GM18505 (cell line): ENCODE results near the gene TMTC2.

Source experiments
- ATAC-seq: cut with Tn5 transposase; IDR thresholded peaks from one replicate; pipeline ENCODE4 v1.9.1; 2021; ENCODE audit not compliant: unreplicated experiment
- POLR2A ChIP-seq: IDR thresholded peaks from 4 replicates; pipeline ENCODE4 v1.6.1; 2011; ENCODE audit warnings: borderline replicate concordance; ENCODE audit not compliant: insufficient read depth, insufficient read length; ENCODE audit errors: extremely low read depth

TMTC2 gene

DNA sequence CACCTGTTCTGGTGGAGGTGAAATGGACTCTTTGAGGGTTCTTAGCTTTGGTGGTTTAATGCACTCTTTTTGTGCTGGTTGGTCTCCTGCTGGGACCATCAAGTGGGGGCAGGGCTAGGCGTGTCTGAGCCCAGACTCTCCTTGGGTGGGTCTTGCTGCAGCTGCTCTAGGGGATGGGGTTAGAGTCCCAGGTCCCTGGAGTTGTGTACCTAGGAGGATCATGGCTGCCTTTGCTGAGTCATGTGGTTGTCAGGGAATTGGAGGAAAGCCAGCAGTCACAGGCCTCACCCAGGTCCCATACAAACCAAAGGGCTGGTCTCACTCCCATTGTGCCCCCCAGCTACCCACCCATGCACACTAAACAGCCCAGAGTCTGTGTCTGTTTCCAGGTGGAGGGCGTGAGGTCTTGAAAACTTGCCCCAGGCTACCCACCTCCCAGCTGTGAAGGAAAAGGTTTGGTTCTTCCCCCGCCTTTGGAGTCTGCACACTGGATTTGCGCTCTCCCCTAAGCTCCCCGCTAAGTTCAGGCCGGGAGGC is 387.7 kb downstream of the TMTC2 start:
- no peak for TF ChIP-seq POLR2A
- ATAC-seq: no peak

DNA sequence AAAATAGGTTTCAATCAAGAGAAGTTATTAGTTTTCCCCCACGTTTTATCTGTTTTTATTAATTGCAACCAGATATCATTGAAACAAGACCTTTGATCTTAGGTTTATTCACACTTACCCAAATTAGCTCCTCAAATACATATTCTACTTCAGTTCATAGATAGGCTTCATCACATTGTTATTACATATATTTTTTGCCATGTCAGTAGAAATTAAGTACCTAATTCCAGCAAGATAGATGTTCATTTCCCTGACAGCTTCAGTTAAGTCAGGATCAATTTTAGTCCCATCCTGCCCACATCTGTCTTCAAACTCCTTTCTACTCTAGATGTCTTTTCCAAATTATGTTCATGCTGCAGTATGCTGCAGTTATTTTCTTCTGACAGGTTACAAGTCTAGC is 388.8 kb downstream of the TMTC2 start:
- ATAC-seq: no peak
- TF ChIP-seq POLR2A: no peak

DNA sequence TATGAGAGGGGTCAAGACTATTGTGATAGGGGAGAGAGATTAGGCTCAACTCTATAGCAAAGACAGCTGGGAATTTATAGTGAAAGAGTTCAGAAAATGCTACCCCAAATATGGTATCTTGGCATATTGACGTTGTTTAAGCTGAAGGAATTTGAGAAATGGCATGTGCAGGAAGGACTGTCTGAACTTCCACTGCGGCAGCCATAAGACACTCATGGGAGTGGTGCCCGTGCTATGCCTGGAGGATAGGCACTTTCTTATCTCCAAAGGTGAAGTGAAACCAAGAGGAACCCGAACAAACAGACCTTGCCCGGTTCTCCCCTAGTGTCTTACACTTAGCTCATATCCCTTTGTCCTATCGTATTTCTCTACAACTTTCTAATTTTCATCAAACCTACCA is 390.3 kb downstream of the TMTC2 start:
- TF ChIP-seq POLR2A: no peak
- no peak for ATAC-seq

DNA sequence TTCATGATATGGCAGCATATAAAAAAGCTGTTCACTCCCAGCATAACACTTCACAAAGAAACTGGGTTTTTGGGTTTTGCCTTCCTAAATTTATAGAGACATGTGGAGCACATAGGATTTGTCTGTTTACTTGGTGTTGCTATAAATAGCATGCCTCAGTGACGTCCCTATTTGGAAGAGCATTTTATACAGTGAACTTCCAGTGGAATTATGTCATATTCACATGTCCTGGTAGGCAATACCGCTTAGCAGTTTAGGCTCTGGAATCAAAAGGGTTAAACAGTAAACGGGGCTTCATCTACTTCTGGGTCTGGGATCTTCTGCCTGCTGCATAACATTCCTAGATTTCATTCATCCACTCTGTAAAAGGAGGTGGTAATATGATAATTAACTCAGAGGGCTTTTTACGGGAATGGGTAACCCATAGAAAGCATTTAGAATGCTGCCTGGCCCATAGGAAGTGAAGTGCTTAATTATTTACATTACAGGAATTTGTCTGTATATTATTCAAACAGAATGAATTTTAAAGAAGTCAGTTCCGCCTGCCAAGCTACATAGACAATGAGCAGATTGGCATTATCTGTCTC is 396.1 kb downstream of the TMTC2 start:
- no peak for TF ChIP-seq POLR2A
- no peak for ATAC-seq

DNA sequence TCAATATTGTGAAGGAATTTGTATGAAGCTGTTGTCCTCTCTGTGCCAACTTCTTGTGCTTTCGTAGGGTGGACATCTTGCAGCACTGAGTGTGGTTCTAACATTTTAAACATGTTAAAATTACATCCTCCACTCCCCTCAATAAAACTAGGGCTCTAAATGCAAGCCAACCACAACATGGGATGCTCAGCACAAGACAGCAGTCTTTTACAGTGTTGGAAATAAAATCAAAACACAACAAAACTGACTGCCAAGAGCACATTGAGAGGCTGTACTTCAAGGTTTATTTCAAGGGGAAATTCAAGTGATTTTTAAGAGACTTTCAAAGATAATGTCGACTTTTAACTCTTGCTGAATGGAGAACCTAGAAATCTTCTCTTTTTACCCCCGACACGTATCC is 396.9 kb downstream of the TMTC2 start:
- ATAC-seq: no peak
- no peak for TF ChIP-seq POLR2A

DNA sequence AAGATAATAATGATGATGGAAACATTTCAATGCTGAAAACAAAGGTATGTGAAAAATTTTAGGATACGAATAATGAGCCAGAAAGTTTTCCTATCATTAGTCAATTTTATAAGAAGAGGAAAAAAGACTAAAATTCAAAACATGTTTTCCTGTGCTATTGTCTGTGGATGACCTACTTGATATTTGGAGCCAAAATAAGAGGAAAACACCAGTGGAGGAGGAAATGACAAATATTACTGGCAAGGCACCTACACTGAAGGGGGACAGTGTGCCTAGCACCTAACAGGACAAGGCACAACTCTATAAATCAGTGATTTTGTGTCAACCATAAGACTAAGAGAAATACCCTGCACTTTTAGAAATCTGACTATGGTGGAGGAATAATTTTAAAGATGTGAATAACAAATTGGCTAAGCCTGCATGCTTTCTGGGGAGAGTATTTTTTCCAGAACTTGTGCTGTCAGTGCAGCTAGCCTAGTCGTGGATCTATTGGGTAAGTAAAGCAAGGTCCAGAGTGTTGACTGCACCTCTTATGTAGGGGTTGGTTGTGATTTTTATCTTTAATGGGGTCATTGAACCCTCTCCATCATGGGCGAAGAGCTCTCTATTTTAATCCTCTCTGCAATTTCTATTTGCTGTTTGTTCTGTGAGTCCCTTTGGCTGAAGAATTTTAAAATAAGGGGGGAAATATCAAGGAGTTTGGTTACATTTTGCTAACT is 398.0 kb downstream of the TMTC2 start:
- no peak for TF ChIP-seq POLR2A
- ATAC-seq: no peak

DNA sequence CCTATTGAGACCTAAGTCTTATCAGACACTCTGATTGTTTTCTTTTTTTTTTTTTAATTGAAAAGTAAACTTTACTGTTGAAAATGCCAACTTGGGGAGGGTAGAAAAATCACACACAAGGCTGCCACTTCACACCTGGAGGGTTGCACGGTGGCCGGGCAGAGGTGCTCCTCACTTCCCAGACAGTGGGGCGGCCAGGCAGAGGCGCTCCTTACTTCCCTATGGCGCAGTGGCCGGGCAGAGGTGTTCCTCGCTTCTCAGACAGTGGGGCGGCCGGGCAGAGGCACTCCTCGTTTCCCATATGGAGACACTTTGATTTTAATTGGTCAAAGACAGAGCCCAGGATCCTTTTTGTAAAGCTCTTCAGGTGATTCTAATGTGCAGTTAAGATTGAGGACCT is 399.3 kb downstream of the TMTC2 start:
- no peak for TF ChIP-seq POLR2A
- no peak for ATAC-seq

DNA sequence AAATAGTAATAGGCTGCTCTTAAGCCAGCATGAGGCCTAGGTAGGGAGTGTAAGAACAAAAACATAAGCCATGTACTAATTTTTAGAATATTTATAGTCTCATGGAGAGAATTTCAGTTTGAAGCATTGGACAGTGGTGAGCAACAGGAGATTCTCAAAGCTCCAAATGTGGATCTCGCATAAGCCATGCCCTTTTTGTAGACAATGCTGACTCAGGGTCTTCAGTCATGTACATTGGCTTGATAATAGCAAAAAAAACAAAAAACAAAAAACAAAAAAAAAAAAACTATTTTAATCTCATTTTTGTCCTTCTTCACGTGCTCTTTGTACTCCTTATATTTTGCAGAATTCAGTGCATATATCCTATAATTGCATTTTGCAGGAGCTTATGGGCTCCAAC is 402.9 kb downstream of the TMTC2 start:
- no peak for ATAC-seq
- TF ChIP-seq POLR2A: no peak

DNA sequence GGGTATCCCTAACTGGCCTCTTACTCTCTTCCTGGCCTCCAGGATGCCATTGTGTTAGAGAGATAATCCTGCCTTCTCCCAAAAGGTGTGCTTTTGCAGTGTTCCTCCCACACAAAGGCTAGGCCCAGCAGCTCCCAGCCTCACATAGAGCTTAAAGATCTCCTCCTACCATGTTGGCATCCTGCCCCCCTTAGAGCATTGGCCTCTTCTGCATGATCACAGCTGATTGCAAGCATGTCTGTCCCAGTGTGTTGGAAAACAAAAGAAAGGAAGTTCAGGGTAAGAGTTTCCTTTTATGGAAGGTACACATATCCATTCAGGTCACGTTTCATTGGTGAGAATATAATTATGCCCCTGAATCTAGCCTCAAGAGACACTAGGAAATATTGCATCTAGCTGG is 405.4 kb downstream of the TMTC2 start:
- no peak for ATAC-seq
- no peak for TF ChIP-seq POLR2A

DNA sequence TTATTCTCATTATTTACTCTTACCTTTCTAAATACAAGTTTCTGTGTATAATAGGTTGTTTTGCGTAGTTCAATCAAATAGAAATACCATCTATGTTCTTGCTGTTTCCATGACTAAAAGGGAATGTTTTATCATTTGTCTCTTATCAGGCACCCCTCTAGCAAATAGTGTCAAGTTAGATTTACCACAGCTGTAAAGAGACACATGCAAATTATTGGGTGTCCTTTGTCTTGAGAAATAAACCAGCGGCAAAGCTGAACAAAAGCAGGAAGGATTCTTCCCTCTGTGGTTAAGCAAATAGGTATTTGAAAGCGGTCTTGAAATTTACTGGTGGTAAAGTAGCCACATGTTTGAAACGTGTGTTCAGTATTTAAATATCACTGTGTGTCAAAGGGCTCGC is 405.9 kb downstream of the TMTC2 start:
- ATAC-seq: no peak
- no peak for TF ChIP-seq POLR2A

DNA sequence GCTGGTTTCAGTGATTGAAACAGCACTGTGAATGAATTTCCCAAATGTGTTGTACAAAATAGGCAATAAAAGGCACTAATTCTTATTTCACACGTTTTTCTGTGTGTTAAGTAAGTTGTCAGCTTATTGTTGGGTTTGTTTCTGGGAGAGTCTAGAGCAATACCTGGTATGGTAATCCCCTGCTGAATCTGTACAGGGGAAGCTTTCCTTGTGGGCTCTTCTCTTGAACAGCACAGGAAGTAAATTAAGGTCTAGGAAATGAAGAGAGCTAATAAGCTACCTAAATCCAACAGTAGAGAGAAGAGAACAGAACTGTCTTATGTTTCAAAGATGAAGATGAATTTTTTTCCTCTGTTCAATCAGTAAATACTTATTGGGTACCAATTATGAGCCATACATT is 406.7 kb downstream of the TMTC2 start:
- TF ChIP-seq POLR2A: no peak
- no peak for ATAC-seq

DNA sequence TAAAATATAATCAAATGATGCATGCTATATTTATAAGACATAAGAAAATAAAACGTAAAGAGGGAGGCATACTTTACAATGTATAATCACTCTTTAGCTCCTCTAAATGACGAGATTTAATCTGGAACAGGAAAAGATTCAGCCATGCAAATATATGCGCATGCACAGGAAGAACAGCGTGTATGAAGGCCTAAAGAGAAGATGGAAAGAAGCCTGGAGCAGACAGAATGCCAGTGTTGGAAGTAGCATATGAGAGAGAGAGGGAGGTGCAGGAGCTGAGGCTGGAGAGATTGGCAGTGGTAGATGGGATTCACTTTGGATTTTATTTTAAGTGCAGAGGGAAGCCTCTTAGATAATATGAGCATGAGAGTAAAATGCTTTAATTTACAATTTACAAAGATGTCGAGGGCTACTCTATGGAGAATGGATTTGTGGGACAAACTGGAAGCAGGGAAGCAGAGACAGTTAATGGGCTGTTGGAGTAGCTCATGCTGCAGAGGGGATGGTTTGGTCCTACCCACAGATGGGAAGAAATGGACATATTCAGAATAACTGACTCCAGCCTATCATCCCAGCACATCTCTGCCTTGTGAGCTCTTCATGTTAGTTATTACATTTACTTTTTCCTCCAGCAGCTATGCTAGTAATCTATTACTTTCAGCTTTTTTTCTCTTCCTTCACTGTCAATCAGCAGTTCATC is 411.1 kb downstream of the TMTC2 start:
- ATAC-seq: no peak
- TF ChIP-seq POLR2A: no peak

DNA sequence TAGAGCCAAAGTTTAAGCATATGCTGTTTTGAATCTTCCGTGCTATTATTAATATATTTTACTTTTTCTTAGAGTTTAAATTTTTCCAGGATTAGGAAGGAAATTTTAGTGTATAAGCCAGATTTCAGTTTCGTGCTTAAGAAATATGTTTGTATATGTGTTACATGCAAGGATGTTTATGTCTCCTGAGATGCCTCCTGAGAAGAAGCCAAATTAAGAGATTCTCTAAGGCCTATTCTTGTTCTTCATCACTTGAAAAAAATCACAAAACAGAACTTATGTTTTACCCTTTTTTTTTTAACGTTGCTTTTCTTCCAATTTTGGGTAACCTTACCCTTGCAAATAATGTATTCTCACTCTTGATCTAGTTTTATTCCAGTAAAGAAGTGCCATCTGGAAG is 412.7 kb downstream of the TMTC2 start:
- TF ChIP-seq POLR2A: no peak

DNA sequence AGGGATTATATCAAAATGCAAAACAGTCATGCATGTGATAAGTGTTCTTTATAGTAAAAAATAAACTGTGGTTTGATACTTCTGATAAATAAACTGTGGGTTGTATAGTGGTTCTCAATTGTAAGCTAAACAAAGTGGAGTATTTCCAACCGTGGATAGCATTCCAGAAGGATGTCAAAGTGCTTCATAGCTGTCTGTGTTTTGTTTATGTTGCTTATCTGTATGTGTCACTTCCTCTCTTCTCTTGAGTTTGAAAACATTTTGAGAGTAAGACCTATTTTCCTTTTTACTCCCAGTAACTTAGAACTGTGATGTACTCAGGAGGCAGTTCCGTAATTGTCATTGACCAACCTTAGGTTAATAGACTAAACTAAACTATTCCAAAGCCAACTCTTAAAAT is 415.8 kb downstream of the TMTC2 start:
- TF ChIP-seq POLR2A: no peak
- ATAC-seq: no peak

More for the DNA sequence above, 412.7 kb downstream of the TMTC2 start:
- ATAC-seq: no peak
